GM10847 (cell line): ENCODE measurements around the gene KREMEN1.

ENCODE experiments used
- POLR2A ChIP-seq: IDR thresholded peaks from 2 replicates; pipeline ENCODE4 v1.6.1; 2011; ENCODE audit not compliant: insufficient read length; ENCODE audit errors: extremely low read depth

KREMEN1 gene

GRCh38 chr22:29106839-29107238 lies 34.0 kb downstream of the KREMEN1 start:
- no peak for TF ChIP-seq POLR2A

- no peak for TF ChIP-seq POLR2A
Observed at GRCh38 chr22:29108137-29108536, 35.3 kb downstream of the KREMEN1 start.

GRCh38 chr22:29109822-29110221 lies 37.0 kb downstream of the KREMEN1 start:
- no peak for TF ChIP-seq POLR2A

- TF ChIP-seq POLR2A: no peak
Observed at GRCh38 chr22:29110946-29111345, 38.1 kb downstream of the KREMEN1 start.

GRCh38 chr22:29112121-29112520 lies 39.3 kb downstream of the KREMEN1 start:
- TF ChIP-seq POLR2A: no peak

- TF ChIP-seq POLR2A: no peak
Observed at GRCh38 chr22:29112681-29113080, 39.8 kb downstream of the KREMEN1 start.

GRCh38 chr22:29113319-29113718 lies 40.5 kb downstream of the KREMEN1 start:
- no peak for TF ChIP-seq POLR2A

GRCh38 chr22:29114392-29114791 lies 41.6 kb downstream of the KREMEN1 start:
- no peak for TF ChIP-seq POLR2A

GRCh38 chr22:29115682-29116288 lies 43.0 kb downstream of the KREMEN1 start:
- no peak for TF ChIP-seq POLR2A

- TF ChIP-seq POLR2A: no peak
Observed at GRCh38 chr22:29116397-29117123, 43.7 kb downstream of the KREMEN1 start.

GRCh38 chr22:29117799-29118477 lies 45.1 kb downstream of the KREMEN1 start:
- TF ChIP-seq POLR2A: no peak

- no peak for TF ChIP-seq POLR2A
Observed at GRCh38 chr22:29121124-29121523, 48.3 kb downstream of the KREMEN1 start.

- no peak for TF ChIP-seq POLR2A
Observed at GRCh38 chr22:29122041-29122440, 49.2 kb downstream of the KREMEN1 start.

GRCh38 chr22:29124777-29125442 lies 52.1 kb downstream of the KREMEN1 start:
- TF ChIP-seq POLR2A: no peak

- no peak for TF ChIP-seq POLR2A
Observed at GRCh38 chr22:29125443-29125778, 52.6 kb downstream of the KREMEN1 start.

- TF ChIP-seq POLR2A: no peak
Observed at GRCh38 chr22:29125844-29126243, 53.0 kb downstream of the KREMEN1 start.
